RWPE1 (cell line): Measurements from ENCODE around the gene DPP6.

Source experiments
- CTCF ChIA-PET: fragments of 350-600 bp; sonication (Branson Sonifier 250); formaldehyde crosslinking; extraction: SDS; loops from one replicate; lab custom pipeline; 2021; lab: Yijun Ruan, JAX
- POLR2A ChIA-PET: fragments of 400-600 bp; formaldehyde crosslinking; extraction: SDS; loops from one replicate; lab custom pipeline; 2020; ENCODE audit warnings: antibody characterized with exemption; ENCODE audit not compliant: low non-redundant PET; lab: Yijun Ruan, JAX
- DNase-seq: peaks from one replicate; pipeline ENCODE4 v3.0.0; 2012; ENCODE audit warnings: low spot score
- H3K27ac ChIP-seq: fragments of 450-650 bp; 2 replicates; pipeline ENCODE4 v1.5.1; 2017
- TF ChIP-seq, protein P1 (sequence below): fragments of 450-650 bp; conservative IDR thresholded peaks from 2 replicates; pipeline ENCODE4 v1.5.1; 2017; ENCODE audit warnings: low read depth, mild to moderate bottlenecking

Gene DPP6

DNA sequence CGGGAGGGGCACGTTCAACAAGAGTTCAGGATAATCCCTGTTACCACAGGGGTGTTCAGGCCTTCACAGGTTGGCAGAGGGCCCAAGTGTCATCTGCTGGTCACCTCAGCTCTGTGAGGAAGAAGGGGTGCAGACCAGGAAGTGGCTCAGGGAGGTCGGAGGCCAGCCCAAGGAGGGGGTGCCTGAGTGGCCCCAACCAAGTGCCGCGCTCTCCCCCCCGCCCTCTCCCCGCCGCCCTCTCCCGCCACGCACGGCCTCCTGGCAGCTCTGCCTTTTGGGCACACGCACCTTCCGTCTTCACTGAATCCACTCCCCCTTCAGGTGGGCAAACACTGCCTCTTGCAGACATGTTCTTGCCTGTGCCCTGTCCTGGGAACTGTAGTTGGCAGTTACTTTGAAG lies 705.6 kb downstream of the DPP6 start:
- H3K27ac ChIP-seq: no peak overlapping the region
- ChIA-PET POLR2A (no interaction called here), CTCF (no interaction called here)
- TF ChIP-seq, protein P1, sequence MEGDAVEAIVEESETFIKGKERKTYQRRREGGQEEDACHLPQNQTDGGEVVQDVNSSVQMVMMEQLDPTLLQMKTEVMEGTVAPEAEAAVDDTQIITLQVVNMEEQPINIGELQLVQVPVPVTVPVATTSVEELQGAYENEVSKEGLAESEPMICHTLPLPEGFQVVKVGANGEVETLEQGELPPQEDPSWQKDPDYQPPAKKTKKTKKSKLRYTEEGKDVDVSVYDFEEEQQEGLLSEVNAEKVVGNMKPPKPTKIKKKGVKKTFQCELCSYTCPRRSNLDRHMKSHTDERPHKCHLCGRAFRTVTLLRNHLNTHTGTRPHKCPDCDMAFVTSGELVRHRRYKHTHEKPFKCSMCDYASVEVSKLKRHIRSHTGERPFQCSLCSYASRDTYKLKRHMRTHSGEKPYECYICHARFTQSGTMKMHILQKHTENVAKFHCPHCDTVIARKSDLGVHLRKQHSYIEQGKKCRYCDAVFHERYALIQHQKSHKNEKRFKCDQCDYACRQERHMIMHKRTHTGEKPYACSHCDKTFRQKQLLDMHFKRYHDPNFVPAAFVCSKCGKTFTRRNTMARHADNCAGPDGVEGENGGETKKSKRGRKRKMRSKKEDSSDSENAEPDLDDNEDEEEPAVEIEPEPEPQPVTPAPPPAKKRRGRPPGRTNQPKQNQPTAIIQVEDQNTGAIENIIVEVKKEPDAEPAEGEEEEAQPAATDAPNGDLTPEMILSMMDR: no peak
- no peak for DNase-seq

DNA sequence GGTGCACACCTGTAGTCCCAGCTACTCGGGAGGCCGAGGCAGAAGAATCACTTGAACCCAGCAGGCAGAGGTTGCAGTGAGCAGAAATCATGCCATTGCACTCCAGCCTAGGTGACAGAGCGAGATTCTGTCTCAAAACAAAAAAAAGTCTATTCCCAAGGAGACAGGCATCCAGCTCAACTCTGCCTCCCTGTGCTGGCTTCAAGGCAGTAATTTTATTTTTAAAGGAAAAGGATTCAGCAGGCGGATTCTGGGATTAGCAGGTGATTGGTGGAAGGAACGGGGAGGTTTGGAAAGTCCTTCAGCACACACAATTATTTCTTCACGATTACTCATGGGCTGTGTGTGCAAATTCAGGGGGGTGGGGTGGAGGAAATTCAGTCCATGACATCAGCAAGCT lies 707.8 kb downstream of the DPP6 start:
- H3K27ac ChIP-seq: no peak overlapping the region
- CTCF ChIA-PET: interaction anchor here (0.5 to 0.6 kb wide), 2 partner anchors 11 to 175 kb away, joined by 3 to 4 read pairs; no protein-coding TSS in a partner anchor
- DNase-seq: no peak
- TF ChIP-seq, protein P1: no peak
- POLR2A ChIA-PET: no interaction called here

DNA sequence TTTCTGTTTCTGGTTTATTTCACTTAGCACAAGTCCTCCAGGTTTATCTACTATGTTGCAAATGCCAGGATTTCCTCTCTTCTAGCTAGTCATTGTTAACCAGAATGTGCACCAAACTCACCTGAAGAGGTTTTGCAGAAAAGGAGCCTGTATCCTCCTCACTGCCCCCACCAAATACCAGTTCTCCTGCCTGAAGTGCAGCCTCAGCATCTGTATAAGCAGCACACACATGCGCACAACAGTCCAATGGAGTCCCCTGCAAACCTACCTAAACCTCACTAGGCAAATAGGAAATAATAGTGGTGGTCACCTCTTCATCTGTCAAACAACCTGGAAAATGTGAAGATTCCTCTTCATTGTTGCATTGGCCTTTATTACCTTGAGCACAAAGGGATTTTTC lies 712.9 kb downstream of the DPP6 start:
- TF ChIP-seq, protein P1: no peak
- DNase-seq: no peak
- H3K27ac ChIP-seq: no peak overlapping the region
- ChIA-PET POLR2A (no interaction called here), CTCF (interaction anchor here (0.7 kb wide), 1 partner anchor 834 kb away, joined by 3 read pairs; no protein-coding TSS in a partner anchor)

DNA sequence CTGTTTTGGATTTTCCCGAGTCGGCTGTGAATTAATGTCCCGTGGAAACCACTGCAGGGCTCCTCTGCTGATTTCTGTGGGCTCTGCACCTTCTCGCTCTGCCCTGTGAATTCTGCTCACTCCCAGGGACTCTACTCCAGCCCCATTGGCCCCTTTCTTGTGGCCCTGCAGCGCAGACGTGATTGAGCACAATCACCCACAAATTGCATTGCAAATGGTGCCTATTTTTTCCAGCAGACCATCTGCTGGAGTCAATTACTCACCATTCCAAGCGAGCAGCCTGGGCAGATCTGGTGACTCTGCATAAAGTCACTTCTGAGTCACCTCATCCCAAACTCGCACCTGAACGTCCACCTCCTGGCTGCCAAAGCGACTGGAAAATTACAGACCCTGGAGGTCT lies 714.9 kb downstream of the DPP6 start:
- TF ChIP-seq, protein P1: no peak
- ChIA-PET CTCF (no interaction called here), POLR2A (no interaction called here)
- DNase-seq: peak; percentile 11
- no peak overlapping the region for H3K27ac ChIP-seq

DNA sequence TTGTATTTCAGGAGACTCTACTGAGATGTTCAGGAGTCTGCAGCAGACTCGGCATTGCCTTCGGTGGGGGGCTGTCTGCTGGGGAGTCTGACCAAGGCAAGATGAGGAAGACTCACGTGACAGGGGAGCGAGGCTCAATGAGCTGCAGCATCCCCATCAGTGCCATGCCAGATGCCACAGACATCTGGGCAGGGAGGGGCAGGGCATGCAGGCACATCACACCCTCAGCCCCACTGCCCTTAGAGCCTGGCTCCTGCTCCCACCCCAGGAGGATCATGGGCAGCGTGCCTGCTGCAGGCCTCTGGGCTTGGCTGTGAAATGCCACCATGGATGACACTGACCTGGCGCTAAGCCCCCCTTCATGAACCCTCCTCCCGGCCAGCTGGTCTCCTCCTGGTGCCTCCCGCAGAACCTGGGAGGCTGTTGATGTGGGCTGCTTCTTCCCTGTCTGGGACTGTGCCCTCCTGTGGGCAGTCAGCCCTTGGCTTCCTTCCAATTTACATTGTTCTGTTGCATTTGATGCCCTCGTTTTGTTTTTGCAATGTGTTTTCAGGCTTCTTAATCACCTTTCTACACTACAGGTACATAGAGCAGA lies 715.7 kb downstream of the DPP6 start:
- H3K27ac ChIP-seq: no peak overlapping the region
- ChIA-PET CTCF (no interaction called here), POLR2A (no interaction called here)
- DNase-seq: no peak
- TF ChIP-seq, protein P1: no peak

DNA sequence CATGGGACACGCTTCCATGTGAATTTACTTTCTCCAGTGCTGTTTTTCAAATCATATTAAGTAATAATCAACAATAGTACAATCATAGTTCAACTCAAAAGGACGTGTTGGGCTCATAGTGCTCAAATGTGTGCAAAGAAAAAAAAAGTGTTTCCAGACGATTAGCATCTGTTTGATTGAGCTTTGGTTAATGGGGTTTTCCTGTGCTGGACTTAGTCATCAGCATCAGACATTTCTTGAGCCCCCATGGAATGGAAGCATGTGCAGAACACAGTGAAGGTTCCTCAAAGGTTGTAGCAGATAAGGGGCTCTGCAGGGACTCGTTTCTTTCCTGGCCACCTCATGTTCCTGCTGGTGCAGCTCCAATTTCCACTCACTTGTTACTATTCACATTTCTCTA lies 716.8 kb downstream of the DPP6 start:
- POLR2A ChIA-PET: no interaction called here
- TF ChIP-seq, protein P1: no peak

More for the DNA sequence above, 716.8 kb downstream of the DPP6 start:
- DNase-seq: no peak
- CTCF ChIA-PET: no interaction called here
- H3K27ac ChIP-seq: no peak overlapping the region
